OCI-M1 (cell line): ENCODE measurements around the gene SH3TC1.

Experiments used
- DNase-seq: peaks from one replicate; lab custom pipeline; 2025; lab: John Stamatoyannopoulos, UW

The SH3TC1 gene

GRCh38 chr4:8215641-8216442 is 16.8 kb downstream of the SH3TC1 start:
- no peak for DNase-seq

- DNase-seq = no peak
Observed at GRCh38 chr4:8216443-8217245, 17.6 kb downstream of the SH3TC1 start.

DNA sequence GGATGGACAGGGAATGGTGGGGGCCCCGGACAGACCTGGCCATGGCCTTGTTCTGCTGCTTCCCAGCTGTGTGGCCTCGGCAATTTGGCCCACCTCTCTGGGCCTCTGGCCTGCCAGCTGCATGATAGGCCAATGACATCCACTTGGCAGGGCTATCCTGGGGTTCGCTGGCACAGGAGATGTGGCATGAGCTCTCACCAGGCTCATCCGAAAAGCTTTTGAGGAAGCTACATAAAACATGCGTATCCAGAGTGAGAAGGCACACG is 18.1 kb downstream of the SH3TC1 start:
- no peak for DNase-seq

- DNase-seq = no peak
Observed at GRCh38 chr4:8217871-8218270, 18.8 kb downstream of the SH3TC1 start.

- no peak for DNase-seq
Observed at GRCh38 chr4:8218371-8219031, 19.4 kb downstream of the SH3TC1 start.

- DNase-seq = no peak
Observed at GRCh38 chr4:8219236-8219635, 20.1 kb downstream of the SH3TC1 start.

- no peak for DNase-seq
Observed at GRCh38 chr4:8220661-8221450, 21.8 kb downstream of the SH3TC1 start.

DNA sequence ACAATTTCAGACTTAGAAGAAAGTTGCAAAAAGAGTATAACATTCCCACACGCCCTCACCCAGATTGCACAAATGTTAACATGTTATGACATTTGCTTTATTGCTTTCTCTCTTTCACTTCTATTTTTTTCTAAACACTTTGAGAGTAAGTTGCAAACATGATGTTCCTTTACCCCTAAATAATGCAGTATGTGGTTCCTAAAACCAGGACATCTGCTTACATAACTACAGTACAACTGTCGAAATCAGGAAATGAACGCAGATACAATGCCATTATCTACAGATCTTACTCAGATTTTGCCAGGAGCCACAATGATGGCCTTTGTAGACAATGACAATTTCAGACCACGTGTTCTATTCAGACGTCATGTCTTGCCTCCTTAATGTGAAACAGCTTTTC is 22.4 kb downstream of the SH3TC1 start:
- DNase-seq = peak; percentile 2

DNA sequence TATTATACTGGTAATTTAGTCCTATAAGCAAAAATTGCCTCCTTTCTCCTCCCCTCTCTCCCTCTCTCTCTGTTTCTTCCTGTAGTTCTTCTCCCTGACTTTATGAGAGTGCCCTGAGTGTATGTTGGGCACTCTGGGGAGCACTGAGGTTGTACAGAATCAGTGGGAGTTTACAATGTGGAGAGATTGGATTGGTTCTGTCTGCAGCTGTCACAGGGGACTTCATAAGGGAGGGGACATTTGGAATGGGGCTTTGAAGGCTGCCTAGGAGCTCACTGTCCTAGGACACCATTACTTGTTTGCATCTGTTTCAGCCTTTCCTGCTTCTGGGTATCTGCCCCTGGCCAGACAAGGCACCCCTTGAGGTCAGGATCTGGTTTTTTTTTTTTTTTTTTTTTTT is 22.9 kb downstream of the SH3TC1 start:
- DNase-seq = no peak

- DNase-seq = no peak
Observed at GRCh38 chr4:8222609-8223388, 23.7 kb downstream of the SH3TC1 start.

GRCh38 chr4:8224267-8224974 is 25.3 kb downstream of the SH3TC1 start:
- DNase-seq = no peak

DNA sequence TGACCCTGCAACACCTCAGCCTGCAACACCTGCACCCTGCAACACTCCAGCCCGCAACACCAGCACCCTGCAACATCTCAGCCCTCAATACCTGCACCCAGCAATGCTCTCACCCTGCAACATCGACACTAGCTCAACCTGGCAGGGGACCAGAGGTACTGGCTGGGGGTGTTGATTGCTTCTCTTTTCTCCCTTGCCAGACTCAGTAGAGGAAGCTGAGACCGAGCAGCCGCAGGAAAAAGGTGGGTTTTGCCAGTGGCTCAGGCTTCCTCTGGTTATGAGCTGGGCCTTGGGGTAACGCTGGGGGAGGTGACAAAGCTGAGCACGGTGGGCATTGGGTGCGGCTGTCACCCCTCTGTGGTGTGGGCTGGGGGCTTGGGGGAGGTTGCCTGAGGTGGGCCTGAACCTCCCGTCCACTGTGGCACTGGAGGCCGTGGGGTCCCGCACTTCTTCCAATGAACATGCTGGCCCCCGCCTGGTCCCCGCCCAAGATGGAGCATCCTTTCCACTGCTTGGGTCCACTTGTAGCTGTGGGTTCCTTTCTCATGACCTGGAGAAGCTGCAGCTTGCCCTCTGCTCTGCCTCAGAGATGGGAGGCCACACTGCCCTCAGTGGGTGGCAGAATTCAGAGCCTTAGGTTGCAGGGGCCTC is 26.0 kb downstream of the SH3TC1 start:
- DNase-seq = no peak

GRCh38 chr4:8225706-8226443 is 26.8 kb downstream of the SH3TC1 start:
- DNase-seq = no peak

DNA sequence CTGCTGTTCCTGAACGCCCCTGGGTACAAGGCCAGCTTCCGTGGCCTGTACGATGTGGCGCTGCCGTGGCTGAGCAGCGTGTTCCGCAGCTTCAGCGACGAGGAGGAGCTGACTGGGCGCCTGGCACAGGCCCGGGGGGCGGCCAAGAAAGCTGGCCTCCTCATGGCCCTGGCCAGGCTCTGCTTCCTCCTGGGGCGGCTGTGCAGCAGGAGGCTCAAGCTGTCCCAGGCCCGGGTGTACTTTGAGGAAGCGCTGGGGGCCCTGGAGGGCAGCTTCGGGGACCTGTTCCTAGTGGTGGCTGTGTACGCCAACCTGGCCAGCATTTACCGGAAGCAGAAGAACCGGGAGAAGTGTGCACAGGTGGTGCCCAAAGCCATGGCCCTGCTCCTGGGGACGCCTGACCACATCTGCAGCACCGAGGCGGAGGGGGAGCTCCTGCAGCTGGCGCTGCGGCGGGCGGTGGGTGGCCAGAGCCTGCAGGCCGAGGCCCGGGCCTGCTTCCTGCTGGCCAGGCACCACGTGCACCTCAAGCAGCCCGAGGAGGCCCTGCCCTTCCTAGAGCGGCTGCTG is 28.2 kb downstream of the SH3TC1 start:
- DNase-seq = no peak

DNA sequence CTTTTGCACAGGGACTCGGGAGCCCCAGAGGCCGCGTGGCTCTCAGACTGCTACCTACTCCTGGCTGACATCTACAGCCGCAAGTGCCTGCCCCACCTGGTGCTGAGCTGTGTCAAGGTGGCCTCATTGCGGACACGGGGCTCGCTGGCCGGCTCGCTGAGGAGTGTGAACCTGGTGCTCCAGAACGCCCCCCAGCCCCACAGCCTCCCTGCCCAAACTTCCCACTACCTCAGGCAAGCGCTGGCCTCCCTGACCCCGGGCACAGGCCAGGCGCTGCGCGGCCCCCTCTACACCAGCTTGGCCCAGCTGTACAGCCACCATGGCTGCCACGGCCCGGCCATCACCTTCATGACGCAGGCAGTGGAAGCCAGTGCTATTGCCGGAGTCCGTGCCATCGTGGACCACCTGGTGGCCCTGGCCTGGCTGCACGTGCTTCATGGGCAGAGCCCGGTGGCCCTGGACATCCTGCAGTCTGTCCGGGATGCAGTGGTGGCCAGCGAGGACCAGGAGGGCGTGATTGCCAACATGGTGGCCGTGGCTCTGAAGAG is 28.8 kb downstream of the SH3TC1 start:
- no peak for DNase-seq

GRCh38 chr4:8228319-8229250 is 29.5 kb downstream of the SH3TC1 start:
- DNase-seq = peak; percentile 40

DNA sequence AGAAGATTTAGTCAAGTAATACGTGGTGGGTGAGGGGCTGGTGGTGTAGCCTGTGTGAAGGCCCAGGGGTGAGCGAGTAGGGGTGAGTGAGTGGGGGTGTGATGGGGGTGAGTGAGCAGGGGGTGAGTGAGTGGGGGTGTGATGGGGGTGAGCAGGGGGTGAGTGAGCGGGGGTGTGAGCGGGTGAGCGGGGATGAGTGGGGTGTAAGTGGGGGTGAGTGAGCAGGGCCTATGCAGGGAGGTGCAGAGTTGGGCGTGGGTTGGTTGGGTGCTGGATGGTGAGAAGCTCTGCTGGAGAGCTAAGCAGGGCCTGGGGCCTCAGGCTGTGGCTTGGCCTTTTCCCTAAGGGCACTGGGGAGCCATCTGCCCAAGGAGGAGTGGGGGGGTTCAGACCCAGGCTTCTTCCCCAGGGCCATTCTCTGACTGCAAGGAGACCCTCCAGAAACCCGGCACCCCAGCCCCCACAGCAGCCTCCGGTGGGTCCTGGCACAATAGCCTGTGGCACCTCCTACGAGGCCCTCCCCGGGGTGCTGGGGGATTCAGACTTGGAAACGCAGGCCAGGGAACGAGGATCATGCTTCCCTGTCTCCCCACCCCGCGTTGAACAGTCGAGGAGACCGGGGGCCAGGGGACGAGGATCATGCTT is 30.4 kb downstream of the SH3TC1 start:
- no peak for DNase-seq
